GM18499 (cell line): Measurements from ENCODE around the gene SHQ1.
"Not testable (repeated sequence)": the region's sequence is repeated elsewhere in the genome, so short reads cannot be mapped to it uniquely, and the experiment has no call there.

ENCODE experiments used
- ATAC-seq: cut with Tn5 transposase; IDR thresholded peaks from one replicate; pipeline ENCODE4 v1.9.1; 2021; ENCODE audit warnings: moderate number of reproducible peaks; ENCODE audit not compliant: insufficient read depth, unreplicated experiment

Gene SHQ1

DNA sequence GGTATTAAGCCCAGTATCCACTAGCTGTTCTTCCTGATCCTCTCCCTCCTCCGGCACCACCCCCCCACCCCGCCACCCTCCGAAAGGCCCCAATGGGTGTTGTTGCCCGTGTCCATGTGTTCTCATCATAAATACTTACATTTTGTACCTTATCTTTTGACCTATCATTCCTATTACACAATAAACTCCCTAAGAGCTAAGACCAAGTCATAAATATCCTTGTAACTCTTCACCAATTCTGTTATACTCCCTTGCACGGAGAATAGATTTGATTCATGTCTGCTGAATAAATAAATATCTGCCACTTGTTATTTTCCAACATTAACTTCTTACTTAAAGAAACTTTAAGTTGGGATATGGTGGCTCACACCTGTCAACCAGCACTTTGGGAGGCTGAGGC is 43.9 kb downstream of the SHQ1 start:
- ATAC-seq: no peak

- ATAC-seq: no peak
These were observed 44.7 kb downstream of the SHQ1 start for GRCh38 chr3:72803573-72803972.

GRCh38 chr3:72802001-72802400 is 46.2 kb downstream of the SHQ1 start:
- ATAC-seq: no peak

DNA sequence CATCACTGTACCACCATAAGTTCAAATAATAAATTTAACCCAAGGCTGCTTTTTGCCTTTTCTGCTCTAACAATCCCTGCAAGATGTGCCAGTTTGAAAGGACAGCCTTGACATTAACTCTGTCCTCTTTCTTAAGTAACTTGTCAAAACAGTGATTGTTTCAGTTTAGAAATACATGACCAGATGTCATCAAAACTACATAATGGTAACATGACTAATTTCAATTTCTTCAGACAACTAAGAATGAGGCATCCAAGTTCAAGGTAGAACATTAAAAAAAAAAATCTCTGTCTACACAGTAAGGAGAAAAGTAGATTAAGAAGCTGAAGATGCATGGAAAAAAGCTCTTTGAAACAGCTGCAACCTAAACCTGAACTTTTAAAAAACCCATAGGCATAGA is 47.4 kb downstream of the SHQ1 start:
- no peak for ATAC-seq

DNA sequence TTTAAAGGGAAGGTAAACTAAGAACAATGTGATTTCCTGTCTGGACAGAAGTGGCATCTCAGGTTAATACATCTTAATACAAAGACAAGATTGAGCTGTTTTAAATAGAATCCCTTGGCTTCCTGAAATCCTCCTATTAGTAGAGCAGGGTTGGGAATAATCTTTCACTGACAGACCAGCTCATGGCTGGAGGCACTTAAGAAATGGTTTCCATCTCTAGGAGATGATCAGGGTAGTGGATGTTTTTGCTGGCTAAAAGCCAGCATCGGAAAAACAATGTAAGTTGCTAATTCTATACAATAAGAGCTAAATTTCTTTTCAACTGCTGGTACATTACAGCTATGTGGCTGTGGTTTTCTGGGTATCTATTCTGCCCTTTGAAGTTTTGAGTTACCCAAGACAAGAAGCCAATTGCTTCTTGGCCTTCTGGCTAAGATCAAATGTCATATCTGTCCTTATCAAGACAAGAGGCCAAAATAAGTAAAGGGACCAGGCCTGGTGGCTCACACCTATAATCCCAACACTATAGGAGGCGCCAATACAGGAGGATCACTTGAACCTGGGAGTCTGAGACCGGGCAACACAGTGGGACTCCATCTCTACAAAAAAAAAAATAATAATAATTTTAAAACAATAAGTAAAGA is 49.6 kb downstream of the SHQ1 start:
- no peak for ATAC-seq

GRCh38 chr3:72797773-72798543 is 50.3 kb downstream of the SHQ1 start:
- no peak for ATAC-seq

- ATAC-seq: no peak
These were observed 54.2 kb downstream of the SHQ1 start for GRCh38 chr3:72794079-72794478.

DNA sequence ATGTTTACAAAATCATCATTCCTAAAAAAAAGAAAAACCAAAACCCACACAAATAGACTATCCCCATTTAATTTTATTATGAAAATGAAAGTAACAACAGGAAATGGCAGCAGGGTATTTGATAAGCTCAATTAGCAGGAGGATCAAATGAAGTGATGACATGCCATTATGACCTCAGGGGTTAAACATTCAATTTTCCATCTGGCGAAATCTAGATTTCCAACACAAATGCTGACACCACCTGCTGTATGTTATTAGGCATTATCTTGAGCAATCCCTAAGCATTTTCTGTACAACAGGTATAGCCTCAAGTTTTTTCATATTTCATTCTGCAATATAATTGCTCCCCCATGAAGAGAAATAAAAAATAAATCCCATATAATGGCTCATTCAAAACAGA is 57.1 kb downstream of the SHQ1 start:
- no peak for ATAC-seq

- no peak for ATAC-seq
These were observed 58.5 kb downstream of the SHQ1 start for GRCh38 chr3:72789786-72790185.

GRCh38 chr3:72788232-72788631 is 60.0 kb downstream of the SHQ1 start:
- not testable (repeated sequence) for ATAC-seq

- ATAC-seq: no peak
These were observed 61.6 kb downstream of the SHQ1 start for GRCh38 chr3:72786668-72787067.

DNA sequence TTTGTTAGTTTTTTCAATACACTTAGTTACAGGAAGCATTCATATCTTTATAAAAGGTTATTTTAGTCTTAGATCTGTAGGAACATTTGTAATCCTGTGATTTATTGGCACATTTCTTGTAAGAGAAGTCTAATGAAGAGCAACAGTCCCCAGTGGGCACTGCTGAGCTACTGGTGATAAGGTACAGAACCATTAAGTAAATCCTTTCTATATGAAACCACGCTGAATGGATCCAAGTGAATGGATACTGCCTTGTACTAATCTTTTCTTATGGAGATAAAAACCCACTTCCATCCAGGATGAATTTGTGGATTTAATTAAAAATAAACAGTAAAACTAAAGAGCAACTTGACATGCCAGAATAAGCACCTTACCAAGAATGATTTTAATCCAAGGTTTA is 64.0 kb downstream of the SHQ1 start:
- ATAC-seq: no peak

- no peak for ATAC-seq
These were observed 65.7 kb downstream of the SHQ1 start for GRCh38 chr3:72782521-72782920.

DNA sequence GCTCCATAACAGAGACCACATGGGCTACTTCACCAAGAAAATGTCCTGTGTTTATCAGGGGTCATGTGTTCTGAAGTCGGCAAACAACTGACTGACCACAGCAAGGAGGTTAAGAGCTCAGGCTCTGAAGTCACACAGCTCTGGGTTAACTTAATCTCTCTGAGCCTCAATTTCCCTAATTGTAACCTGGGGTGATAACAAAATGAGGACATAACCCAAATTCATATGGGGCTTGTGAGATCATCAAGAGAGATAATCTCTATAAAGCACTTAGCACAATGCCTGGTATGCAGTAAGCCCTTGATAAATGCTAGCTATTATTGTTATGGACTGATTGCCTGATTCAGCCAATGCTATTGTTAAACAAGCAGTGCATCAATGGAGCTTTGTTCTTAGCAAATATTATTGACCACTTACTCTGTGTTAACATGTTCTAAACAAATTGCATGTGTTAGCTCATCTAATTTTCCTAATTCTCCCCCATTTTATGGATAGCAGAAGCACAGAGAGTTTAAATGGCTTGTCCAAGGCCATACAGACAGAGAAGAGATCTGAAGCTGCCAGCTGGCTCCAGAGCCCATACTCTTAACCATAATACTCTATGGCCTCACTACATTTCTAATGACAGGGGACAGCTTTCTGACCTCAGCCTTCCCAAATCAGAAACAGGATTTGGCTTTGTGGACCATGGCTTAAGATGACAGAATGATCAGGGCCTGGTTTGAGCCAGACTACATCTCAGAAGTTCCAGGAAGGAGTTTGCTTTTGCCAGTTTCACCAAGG is 78.3 kb downstream of the SHQ1 start:
- no peak for ATAC-seq

DNA sequence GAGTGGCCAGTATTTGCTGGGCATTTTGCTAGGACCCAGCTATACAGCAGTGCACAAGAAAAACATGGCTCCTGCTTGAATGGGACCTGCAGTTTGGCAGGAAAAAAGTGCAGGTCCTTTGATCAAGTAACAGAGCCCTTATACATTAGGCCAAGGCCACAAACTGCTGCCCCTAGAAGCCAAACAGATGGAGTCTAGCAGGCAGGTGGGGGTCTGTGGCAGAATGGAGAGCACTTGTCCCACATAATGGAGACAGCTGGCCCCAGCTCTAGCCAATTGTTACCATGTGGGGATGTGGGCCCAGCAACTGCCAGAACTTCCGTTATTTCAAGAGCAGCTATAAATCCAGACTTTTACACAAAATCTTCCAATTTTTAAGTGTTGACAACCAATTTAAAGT is 79.3 kb downstream of the SHQ1 start:
- ATAC-seq: no peak

- ATAC-seq: no peak
These were observed 79.8 kb downstream of the SHQ1 start for GRCh38 chr3:72768481-72768880.

DNA sequence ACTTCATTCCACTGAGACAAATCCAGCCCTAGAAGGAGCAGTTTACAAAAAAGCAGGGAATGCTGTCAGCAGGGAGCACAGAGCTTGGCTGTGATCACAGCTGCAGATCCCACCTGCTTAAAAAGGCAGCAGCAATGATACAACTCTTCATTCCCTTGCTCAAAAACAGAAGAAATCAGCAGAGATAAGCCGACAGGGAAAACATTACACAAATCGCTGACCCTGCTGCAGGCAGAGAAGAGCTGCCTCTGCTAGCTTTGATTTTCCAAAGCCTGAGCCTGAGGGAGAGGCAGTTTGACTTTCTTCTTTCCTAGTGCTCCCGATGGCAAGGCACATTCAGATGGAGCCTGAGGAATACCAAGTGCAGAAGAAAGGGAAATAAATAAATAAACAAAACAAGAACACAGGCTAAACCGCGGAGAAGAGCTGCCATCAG is 80.2 kb downstream of the SHQ1 start:
- no peak for ATAC-seq

GRCh38 chr3:72766866-72767265 is 81.4 kb downstream of the SHQ1 start:
- ATAC-seq: no peak

- no peak for ATAC-seq
These were observed 84.3 kb downstream of the SHQ1 start for GRCh38 chr3:72763751-72764440.

DNA sequence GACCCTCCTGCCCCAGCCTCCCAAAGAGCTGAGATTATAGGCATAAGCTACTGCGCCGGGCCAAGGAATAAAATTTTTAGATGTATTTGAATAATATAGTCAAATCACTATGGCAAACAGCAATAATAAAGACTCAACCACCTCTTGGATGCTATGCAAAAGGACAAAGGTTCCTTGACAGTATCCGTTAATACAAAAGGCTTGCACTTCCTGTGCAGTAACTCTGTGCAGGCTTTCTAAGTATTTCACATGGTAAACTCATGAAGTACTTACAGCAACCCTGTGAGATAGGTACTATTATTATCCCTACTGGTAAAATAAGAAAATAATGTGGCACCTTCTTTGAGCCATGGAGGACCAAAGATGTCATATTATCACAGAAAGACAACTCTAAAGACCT is 86.8 kb downstream of the SHQ1 start:
- ATAC-seq: no peak

DNA sequence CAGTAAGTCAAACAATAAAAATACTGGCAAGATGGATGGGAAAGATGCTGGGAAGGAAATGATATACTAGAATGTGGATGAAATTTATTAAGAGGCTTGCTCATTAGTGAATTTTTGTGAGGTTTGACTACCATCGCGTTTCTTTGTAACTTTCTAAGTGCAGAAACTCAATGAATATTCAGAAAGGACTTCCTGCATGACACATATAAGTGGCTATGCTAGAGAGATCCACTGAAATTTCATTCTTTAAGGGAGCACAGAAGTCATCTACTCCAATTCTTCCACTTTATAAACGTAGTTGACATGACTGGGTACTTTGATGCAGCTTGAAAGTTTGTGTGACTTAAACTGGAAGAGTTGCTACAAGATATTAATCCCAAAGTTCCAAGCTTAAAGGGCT is 88.0 kb downstream of the SHQ1 start:
- no peak for ATAC-seq
